NCI-H510A (cell line): ENCODE results near the gene HAND1.

Experiments used
- DNase-seq: peaks from one replicate; lab custom pipeline; 2025; lab: John Stamatoyannopoulos, UW

The HAND1 gene

DNA sequence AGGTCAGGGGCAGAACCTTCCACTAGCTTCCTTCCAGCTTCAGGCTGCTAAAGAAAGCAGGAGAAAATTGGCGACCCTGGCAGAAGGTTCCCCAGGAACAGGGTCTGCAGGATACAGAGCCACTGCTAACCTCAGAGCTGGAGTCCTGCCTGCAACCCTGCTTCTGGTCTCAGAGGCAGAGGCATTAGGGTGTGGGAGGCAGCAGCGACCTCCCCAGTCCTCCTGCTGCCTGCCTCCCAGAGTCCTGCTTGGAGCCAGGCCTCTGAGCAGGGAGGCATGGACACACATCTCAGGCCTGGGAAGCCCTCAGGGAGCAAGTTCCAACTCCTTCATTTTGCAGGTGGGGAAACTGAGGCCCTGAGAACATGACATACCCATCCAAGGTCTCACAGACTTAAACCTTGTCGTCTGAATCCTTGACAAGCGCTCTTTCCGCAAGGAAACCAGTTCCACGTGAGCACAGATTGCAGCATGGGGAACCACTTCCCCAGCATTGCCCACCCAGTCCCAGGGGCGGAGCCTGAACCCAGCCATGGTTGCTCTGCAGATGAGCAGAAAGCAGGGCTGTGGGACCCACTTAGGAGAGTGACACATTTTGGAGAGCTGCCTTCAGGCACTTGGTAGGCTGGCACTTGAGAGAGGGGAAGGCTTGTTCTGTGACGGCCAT lies 28.2 kb upstream of the HAND1 start:
- no peak for DNase-seq

DNA sequence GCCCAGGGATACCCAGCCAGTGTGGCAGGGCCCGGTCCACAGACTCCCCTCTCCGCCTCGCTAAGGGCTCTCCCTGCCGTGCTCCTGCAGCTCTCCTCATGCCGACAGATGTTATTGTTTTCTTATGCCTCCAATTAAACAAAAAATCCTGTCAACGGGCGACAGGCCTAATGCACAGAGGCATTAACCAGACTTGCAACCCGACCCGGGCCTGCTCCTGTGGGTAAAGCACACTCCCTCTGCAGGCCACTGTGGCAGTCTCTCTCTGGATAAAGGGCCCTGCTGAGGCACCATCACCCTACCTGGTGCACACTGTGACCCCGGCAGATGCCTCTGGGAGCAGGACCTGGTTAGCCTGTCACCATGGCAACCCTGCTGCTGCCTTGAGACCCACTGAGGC lies 27.5 kb upstream of the HAND1 start:
- no peak for DNase-seq

DNA sequence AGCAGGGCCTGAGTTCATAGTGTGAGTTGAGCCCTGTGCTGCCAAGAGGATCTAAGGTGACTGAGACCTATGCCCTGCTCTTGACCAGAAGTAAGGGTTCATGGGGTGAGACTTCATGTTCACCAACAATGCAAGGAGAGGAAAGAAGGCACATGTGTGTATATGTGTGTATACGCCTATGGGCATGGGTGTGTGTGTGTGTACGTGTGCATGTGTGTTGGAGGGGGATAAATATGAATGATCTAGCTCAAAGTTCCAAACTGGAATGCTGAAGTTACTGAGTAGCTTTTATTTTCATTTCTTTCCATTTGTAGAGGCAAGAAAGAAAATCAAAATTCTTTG lies 25.6 kb upstream of the HAND1 start:
- no peak for DNase-seq

DNA sequence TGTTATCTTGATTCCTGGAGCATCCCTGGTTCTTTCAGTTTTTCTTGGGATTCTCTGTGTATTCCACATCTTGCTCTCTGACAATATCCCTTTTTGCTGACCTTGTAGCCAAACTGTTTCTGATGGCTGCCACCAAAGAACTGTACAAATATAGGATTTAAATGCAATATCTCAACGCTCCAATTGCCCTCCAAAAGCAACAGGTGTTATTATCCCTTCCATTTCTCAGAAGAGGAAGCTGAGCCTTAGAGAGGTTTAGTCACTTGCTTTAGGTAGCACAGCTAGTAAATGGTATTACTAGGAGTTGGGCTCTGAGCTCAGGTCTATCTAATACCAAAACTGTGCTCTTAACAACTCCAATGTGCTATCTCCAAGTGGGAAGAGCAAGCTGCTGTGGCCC lies 24.2 kb upstream of the HAND1 start:
- DNase-seq: no peak

DNA sequence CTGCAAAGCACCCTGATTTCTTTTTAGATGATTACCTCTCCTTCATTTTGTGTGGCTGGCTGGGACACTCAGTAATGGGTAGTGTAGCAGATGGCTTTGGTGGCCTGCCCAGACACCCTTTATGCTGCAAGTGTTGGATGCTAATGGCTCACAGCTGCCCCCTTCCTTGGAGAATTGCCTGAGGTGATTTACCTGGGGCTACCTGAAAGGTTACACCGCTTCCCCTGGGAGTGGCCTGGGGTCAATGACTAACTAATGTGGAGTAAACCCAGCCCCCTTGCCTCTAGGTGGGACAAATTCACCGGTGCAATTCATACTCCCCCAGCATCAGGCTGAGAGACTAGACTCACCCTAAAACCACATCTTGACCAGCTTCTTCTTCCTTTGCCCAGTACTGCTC lies 23.5 kb upstream of the HAND1 start:
- no peak for DNase-seq

DNA sequence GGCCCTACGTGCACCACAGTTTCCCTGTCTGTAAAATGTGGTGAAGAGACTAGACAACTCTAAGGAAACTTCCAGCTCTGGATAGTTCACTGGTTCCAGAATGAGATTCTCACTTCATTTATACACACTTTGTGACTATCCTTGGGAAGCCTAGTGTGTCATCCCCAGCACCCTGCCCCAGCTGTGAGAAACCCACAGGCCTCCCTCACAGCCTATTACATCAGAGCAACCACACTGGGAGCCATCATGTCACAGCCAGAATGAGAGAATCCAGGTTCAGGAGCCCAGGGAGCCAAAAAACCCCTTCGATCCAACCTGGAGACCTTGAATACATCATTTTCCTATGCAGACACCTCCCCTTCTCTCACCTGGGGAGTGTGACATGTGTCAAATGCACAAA lies 21.0 kb upstream of the HAND1 start:
- no peak for DNase-seq

DNA sequence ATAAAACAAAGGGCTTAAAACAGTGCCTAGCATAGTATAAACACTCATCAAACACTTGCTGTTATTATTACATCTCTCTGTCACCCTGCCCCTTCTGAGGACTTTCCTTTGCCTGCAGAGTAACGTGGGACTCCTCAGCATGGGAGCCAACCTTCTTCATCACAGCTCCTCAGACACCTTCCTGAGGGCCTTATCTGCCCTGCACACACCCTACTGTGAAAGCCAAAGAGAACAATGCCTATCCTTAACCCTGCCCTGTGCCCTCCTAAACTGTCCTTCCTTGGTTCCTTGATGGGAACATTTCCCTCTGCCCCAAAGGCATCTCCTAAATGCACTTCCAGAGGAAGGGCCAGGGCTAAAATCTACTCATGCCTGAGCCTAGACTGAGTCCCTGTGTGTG lies 20.6 kb upstream of the HAND1 start:
- no peak for DNase-seq

DNA sequence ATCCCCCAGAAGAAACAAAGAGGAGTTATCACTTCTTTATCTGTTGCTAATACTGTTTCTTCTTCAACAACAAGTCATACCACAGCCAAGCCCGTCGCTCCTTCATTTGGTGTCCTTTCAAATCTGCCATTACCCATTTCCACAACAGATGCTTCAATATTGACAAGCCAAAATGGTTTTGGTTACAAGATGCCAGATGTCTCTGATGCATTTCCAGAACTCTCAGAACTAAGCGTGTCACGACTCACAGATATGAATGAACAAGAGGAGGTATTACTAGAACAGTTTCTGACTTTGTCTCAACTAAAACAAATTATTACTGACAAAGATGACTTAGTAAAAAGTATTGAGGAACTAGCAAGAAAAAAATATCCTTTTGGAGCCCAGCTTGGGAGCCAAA lies 16.0 kb upstream of the HAND1 start:
- DNase-seq: no peak

DNA sequence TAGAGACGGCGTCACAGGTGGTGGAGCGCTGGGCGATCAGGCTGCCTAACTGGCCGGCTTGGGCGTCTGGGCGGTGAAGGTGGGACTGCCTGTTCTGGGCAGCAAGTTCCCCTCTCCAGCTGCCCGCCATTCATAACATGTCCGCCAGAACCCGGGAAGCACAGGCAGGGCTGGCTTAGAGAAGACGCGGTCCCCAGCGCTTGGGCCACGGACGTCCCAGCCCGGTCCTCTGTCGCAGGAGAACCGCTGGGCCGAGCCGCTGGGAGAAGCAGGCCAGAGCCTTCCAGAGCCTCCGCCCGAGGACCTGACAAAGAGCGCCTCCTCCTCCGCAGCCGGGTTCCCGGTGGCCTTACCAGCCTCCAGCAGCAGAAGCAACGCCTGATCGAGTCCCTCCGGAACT lies 15.2 kb upstream of the HAND1 start:
- no peak for DNase-seq

DNA sequence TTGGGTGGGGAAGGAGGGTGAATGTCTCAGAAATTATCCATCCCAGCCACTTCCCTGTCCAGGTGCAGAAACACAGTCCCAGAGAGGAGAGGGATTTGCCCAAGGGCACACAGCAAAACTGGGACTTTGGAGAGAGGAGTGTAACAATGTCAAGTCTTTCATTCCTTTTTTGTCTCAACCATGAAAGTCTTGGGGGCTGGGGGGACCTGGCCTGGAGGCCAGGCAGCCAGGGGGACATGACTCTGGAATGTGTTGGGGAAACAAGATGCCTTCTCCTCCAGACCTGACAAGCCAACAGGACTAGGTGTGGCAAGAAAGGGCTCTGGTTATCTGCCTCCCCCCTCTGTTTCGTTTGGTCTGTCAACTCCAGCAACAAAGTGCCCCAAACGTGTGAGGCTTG lies 13.9 kb upstream of the HAND1 start:
- DNase-seq: no peak

DNA sequence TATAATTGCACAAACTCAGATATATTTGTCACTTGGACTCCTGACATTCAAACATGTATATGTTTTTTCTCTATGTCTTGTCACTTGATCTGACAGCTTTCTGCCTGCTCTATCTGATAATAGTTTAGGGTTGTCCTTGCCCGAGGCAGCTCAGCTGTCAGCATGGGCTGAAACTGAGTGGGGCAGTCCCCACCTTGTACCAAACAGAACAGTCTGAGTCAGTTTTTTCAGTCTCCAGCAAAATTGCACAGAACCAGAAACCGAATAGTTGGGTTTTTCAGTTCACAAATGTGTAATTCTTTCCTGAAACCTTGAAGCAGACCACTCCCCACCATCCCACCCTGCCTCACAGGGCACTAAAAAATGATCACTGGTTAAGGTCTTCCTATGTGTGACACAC lies 9.5 kb upstream of the HAND1 start:
- no peak for DNase-seq

DNA sequence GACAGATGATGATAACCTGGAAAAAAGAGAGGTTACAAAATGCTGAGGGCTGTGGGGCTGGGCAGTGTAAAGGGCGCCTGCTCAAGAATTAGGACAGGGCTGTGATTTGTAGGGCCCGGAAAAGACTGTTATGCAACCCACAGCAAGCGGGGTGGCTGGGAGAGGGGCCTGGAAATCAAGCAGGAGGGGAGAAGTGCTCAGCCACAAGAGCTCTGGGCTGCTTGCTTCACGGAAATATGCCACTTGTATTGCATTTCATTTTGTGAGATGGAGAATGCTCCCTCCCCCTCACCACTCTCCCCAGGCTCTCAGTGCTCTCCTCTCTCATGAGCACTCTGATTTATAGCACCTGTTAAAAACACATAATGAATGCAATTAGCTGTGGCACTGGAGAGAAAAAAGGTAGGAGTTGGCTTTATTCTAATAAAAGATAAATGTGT lies 8.4 kb upstream of the HAND1 start:
- DNase-seq: no peak

DNA sequence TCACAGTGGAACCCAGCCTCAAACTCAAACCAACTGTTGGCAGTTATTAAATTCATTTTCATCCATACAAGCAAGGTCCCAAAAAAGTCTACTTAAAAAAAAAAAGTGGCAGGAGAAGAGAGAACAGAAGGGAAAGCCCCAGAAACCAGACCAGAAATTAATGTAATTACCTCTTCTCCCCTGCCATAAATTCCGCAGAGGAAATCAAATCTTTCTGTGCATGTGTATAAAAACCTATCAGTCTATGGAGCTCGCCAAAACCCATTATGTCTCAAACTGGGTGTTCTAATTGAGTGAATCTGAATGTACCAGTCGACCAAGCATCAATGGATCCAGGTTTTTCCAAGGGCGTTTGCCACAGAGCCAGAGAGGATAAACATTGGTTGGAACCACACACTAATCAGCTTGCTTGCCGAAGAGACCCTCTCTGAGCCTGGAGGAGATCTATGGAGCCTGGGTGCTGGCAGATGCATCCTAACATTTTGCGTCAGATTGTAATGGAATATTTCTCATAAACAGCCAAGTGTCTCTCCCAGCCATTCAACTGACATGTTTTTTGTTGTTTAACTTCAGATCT lies 7.9 kb upstream of the HAND1 start:
- no peak for DNase-seq

DNA sequence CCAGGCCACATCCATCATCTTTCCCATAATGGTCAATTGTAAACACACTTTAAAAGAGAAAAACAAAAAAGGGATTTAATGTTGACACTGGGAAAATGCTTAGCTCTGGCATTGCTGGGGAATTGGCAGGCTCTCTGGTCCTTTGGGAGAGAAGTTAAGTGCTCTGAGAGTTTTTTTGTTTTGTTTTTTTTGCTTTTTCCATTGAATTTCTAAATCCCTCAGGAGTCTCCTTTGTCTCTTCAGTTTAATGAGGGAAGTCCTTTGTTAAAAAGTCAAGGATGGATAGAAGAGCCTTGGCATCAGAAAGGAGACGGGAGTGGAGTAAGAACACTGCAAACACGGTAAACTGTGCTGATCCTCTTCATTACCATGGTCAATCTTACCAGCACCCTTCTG lies 7.1 kb upstream of the HAND1 start:
- DNase-seq: no peak

DNA sequence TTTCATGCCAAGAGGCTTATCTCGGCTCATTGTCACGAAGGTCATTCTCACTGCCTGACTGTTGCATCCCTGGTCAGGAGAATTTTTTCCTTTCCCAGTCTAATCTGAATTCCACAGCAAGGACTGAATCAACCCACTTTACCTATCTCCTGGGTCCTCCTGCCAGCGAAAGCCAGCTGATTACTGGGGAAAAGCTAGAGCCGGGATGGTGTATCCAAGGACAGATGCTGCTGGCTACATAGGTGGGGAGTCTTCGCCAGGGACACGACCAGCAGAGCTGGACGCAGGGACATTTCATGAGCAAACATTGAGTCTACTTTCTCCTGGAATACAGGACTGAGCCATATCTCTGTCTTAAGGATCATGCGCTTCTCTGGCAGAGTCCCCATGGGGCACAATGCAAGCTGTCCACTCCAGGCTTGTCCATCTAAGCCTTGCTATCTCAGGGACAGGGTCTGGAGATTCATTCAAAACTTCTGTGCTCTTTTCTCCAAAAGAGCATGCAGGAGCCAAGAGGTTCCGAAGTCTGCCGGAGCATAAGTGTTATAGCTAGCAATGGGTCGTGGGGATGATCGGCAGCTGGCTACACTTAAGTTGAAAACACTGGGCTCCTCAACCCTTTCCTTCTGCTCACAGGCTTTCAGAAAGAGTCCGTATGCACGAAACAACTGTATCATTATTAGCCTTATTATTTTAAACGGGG lies 6.5 kb upstream of the HAND1 start:
- DNase-seq: no peak

DNA sequence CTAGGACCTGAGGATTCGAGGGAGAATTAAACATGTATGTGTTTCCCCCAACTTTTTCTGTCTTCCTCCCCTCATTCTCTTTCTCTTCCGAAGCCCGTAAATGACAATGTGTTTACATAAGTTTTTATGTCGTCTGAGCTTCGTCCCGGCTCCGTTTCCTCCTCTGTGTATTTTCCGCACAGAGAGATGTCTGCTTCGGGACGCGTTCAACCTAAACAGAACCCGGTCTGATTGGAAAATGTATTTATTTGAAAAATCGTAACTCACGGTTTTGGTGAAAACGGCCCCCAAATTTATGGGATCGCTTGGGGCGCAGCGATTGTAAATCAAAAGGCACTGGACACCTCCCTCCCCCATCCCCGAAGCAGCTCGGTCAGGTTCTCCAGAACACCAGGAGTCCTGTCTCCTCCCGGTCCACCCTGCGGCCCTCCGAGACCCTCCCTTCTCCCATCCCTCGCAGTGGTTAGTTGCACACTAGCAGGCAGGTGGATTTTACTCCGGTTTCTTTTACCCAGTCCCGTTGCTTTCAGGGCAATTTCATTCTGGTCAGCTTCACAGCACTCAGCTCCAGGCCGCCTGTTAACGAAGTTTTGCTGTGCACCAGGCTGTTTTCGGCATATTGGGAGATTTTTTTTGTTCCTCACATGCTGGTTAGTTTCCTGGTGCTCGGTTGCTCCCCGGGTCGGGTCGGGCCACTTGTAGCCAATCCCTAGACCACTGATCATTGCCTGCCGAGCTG lies 5.8 kb upstream of the HAND1 start:
- DNase-seq: no peak

DNA sequence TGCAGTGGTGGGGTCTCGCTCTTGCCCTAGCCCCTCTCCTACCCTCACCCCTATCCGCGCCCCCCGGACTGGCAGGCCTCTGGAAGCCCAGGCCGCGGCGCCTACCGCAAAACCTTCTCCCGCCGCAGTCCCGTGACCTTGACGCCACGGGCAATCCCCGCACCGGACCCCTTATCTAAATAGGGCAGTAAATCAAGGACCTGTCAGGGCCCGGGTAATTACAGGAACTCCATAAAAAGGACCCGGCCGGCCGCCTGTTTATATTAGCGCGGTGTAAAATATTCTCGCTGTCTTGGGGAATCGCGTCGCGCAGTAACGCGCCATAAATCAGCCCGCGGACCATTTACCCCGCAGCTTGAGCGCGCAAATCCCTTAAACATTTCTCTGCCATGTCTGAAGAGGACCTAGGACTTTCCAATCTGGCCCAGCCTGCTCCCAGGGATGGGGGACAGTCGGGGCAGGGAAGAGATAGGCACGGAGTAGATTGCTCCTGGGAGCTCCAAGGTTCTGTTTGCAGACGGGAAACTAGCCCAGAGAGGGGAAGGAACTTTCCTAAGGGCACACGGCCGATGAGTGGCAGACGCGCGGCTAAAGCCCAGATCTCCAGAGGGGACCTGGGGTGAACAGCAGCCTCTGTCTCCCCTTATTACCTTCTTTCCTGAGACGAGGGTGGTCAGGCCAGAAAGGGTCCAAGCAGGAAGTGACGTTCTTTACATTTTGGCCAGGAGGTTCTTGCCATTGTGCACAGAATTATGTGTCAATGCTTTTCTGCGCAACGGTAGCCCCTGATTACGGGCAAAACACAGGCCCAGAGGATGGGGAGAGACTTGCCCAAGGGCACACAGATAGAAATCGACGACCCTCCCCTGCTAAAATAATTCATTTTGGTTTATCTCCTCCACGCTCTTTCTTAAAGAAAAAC lies 4.8 kb upstream of the HAND1 start:
- no peak for DNase-seq

DNA sequence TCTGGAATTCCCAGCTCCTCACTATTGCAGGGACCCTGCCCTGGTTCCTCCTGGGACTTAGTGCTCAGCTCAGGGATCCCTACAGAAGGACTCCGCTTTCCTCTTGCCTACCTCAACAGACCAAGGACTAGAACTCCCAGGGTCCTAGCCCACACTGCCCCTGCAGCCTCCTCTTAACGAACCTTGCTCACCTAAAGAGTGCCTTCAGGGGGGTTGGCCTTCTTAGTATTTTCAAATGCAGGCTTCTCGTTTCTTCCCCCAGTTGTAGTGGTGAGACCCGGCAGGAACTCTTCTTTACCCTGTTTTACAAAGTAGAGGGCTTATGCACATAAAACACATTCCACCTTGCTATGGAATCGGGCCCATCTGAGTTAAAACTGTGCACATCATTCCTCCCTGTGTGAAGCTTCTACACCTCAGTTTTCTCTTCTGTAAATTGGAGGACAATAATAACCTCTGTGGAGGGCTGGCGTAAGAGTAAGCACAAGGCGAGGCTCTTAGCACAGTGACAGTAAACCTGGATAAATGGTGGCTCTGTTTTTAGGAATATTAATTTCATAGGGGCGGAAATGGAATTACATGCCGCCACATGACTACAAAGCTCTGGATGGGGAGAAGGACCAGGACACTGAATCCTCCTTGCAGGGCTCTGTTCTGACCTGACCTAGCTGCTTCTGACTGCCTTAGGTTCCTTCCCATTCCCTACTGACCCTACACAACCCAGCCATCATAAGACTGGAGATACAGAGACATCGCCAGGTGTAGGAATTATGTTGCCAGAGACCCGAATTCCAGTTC lies 3.8 kb upstream of the HAND1 start:
- DNase-seq: no peak

DNA sequence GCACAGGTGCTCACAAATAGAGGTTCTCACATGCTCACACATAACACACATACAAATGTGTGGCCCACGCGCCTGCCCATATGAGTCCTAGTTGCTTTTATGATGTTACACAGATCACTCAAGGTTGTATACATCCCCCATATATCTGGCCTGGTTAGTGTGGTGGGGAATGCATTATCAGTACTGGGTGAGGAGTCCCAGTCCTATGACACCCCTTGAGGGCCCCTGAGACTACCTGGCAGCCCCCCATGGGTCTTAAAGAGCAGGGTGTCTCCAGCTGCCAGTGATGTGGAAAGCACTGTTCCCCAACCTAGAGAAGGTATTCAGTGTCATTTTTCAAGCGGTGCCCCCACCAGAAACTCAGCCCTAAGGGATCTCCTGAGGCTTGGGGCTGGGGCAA lies 2.8 kb upstream of the HAND1 start:
- no peak for DNase-seq

DNA sequence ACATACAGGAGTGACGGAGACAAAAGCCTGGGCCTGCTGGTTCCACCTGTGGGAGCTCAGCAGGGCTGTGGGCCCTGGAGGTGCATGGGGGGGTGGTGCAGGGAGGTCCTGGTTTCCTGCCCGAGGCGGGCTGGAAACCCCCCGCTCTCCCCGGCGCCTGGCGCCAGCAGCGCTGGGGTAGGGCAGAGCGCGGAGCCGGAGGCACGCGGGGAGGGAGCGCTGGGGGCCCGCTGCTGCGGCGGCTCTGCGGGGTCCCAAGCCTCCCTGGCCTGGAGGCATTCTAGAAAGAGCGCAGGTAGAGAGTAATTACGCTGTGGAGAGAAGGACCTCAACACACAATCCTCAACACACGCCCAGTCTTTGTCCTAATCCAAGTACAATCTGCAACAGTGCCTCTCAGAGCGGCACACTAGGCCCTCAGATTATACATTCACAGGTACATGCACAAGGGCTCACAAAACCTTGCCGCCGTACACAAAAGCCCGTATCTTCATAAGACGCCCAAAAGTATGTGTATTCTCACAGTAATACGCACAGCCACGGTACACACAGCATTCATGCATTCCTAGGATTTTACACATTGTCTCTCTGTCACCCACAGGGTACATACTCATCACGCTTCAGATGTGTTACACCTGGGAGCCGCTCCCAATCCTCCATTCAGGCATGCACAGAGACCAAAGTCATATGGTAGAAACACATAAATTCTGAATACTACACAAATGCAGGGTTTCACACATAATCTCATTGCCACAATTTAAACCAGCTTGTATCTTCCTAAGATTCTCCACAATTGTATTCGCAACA lies 2.1 kb upstream of the HAND1 start:
- DNase-seq: no peak
